ENCODE measurements around the gene DBNL.
A peak's percentile ranks its signal among the peaks of the same experiment; 100 is the strongest.

Gene DBNL

GRCh38 chr7:44078521-44078920 lies 34.0 kb downstream of the DBNL start:
- DNase-seq, result no peak

GRCh38 chr7:44079331-44080021 lies 35.0 kb downstream of the DBNL start:
- no peak for DNase-seq

GRCh38 chr7:44080118-44080517 lies 35.6 kb downstream of the DBNL start:
- no peak for DNase-seq

GRCh38 chr7:44080686-44081265 lies 36.3 kb downstream of the DBNL start:
- DNase-seq, result no peak

GRCh38 chr7:44081266-44081748 lies 36.8 kb downstream of the DBNL start:
- no peak for DNase-seq

- peak; percentile 98 for DNase-seq
Observed at GRCh38 chr7:44082541-44083207, 38.2 kb downstream of the DBNL start.

GRCh38 chr7:44083796-44084195 lies 39.3 kb downstream of the DBNL start:
- no peak for DNase-seq

GRCh38 chr7:44084701-44085100 lies 40.2 kb downstream of the DBNL start:
- no peak for DNase-seq

- no peak for DNase-seq
Observed at GRCh38 chr7:44085546-44085945, 41.0 kb downstream of the DBNL start.

GRCh38 chr7:44086627-44087026 lies 42.1 kb downstream of the DBNL start:
- DNase-seq, result no peak

- DNase-seq, result no peak
Observed at GRCh38 chr7:44087911-44088838, 43.7 kb downstream of the DBNL start.

- DNase-seq, result no peak
Observed at GRCh38 chr7:44093102-44093641, 48.7 kb downstream of the DBNL start.

- DNase-seq, result no peak
Observed at GRCh38 chr7:44094365-44094764, 49.9 kb downstream of the DBNL start.

GRCh38 chr7:44094883-44095592 lies 50.5 kb downstream of the DBNL start:
- no peak for DNase-seq

- no peak for DNase-seq
Observed at GRCh38 chr7:44095781-44096180, 51.3 kb downstream of the DBNL start.

- no peak for DNase-seq
Observed at GRCh38 chr7:44096326-44096881, 51.9 kb downstream of the DBNL start.

- no peak for DNase-seq
Observed at GRCh38 chr7:44097064-44097932, 52.8 kb downstream of the DBNL start.

- no peak for DNase-seq
Observed at GRCh38 chr7:44098092-44099068, 53.9 kb downstream of the DBNL start.

GRCh38 chr7:44099669-44100068 lies 55.2 kb downstream of the DBNL start:
- DNase-seq, result no peak
